ENCODE data around the gene JAM3.

- no peak for TF ChIP-seq CSRNP3 (CRISPR knock-in tag; IDR thresholded peaks at IDR 0.05)
- no peak for TF ChIP-seq PATZ1 (CRISPR knock-in tag; IDR thresholded peaks at IDR 0.05; ENCODE audit: borderline replicate concordance)
- TF ChIP-seq BACH2 (CRISPR knock-in tag; IDR thresholded peaks at IDR 0.05; ENCODE audit: borderline replicate concordance) = no peak
- TF ChIP-seq TSHZ2 (CRISPR knock-in tag; IDR thresholded peaks at IDR 0.05) = no peak
- TF ChIP-seq RARB (CRISPR knock-in tag; IDR thresholded peaks at IDR 0.05) = no peak
- no peak for TF ChIP-seq GLIS3 (CRISPR knock-in tag; IDR thresholded peaks at IDR 0.05)
- TF ChIP-seq CREB5 (CRISPR knock-in tag; IDR thresholded peaks at IDR 0.05; ENCODE audit: low read depth) = no peak
- TF ChIP-seq ZFP30 (CRISPR knock-in tag; IDR thresholded peaks at IDR 0.05) = no peak
- no peak for TF ChIP-seq ZNF70 (CRISPR knock-in tag; IDR thresholded peaks at IDR 0.05)
- TF ChIP-seq ZNF565 (CRISPR knock-in tag; conservative IDR thresholded peaks at IDR 0.05; ENCODE audit: low read depth) = no peak
- no peak for TF ChIP-seq ISL1 (CRISPR knock-in tag; IDR thresholded peaks at IDR 0.05)
- TF ChIP-seq ZFP3 (CRISPR knock-in tag; IDR thresholded peaks at IDR 0.05) = no peak
- TF ChIP-seq SNAI2 (CRISPR knock-in tag; IDR thresholded peaks at IDR 0.05) = no peak
- no peak for TF ChIP-seq ARNTL (CRISPR knock-in tag; IDR thresholded peaks at IDR 0.05; ENCODE audit: borderline replicate concordance, low read depth)
These were observed 73.7 kb downstream of the JAM3 start for GRCh38 chr11:134142536-134142935.
